Heart left ventricle (tissue), 13 donors: ENCODE measurements around the gene NR3C1.

ENCODE experiments used
- POLR2A ChIP-seq, 2 donors: fragments of 450-650 bp; IDR thresholded peaks; one replicate each; pipeline ENCODE4 v1.6.1; 2017; ENCODE audit warnings: antibody characterized with exemption in 2 of 2, mild to moderate bottlenecking in 2 of 2, moderate library complexity in 2 of 2
- TF ChIP-seq, protein P1 (sequence below), 12 donors: fragments of 200-600 bp; sonication (generic) in 4 of 12; IDR thresholded peaks; one replicate each; pipeline versions ENCODE4 v1.5.0 to v1.8.0; 2018 to 2022; ENCODE audit warnings: antibody characterized with exemption in 12 of 12, mild to moderate bottlenecking in 5 of 12
- donor health status: ischemic (EF 13 %, LVEDD 7.1; RV severe dilation, severe dysfunction).
- donor health status: DM: no; HTN: yes; CAD: no.
- donor health status: DM: no; HTN: no; CAD: no.
- donor health status: ischemic (EF 25% LVEDD 6.9; RV normal size, moderate dysfunction).
- donor health status: ischemic (EF 25% LVEDD 5.7; RV mildly dilated, moderate dysfunction).
- donor health status: ischemic (EF 35%, LVEDD 5.7; RV mildly dilated, moderate dysfunction).
- donor health status: nonischemic (EF 11% LVEDD 7.7; RV severe dilation, severe dysfunction).
- donor health status: DM: yes; HTN: yes; CAD: no.
- donor health status: PGD.
- donor health status: ischemic (EF 29% LVEDD 5.4; RV normal size, mild dysfunction).
- donor health status: nonischemic (EF 23%, LVEDD 6.1; RV moderate dilation, normal function).

DNA sequence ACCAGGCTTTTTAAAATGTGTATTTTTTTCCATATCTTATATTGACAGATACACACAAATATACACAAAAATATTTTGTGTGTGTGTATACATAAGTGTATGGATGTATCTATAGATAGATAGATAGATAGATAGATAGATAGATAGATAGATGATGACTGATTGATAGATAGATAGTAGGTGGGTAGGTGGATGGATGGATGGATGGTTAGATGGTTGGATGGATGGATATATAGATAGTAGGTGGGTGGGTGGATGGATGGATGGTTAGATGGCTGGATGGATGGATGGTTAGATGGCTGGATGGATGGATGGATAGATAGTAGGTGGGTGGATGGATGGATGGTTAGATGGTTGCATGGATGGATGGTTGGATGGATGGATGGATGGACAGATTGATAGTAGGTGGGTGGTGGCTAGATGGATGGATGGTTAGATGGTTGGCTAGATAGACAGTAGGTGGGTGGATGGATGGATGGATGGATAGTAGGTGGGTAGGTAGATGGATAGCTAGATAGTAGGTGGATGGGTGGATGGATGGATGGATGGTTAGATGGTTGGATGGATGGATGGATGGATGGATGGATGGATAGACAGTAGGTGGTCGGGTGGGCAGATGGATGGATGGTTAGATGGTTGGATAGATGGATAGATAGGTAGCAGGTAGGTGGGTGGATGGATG is 156.2 kb downstream of the NR3C1 start:
- no peak for TF ChIP-seq POLR2A (IDR thresholded peaks at IDR 0.05)
- TF ChIP-seq, protein P1, sequence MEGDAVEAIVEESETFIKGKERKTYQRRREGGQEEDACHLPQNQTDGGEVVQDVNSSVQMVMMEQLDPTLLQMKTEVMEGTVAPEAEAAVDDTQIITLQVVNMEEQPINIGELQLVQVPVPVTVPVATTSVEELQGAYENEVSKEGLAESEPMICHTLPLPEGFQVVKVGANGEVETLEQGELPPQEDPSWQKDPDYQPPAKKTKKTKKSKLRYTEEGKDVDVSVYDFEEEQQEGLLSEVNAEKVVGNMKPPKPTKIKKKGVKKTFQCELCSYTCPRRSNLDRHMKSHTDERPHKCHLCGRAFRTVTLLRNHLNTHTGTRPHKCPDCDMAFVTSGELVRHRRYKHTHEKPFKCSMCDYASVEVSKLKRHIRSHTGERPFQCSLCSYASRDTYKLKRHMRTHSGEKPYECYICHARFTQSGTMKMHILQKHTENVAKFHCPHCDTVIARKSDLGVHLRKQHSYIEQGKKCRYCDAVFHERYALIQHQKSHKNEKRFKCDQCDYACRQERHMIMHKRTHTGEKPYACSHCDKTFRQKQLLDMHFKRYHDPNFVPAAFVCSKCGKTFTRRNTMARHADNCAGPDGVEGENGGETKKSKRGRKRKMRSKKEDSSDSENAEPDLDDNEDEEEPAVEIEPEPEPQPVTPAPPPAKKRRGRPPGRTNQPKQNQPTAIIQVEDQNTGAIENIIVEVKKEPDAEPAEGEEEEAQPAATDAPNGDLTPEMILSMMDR (IDR thresholded peaks at IDR 0.05): no peak
